GM12878 (cell line): ENCODE data around the gene GRAMD2B. TPM values are rescaled to one million over a fixed set of nuclear protein-coding genes. Genes with fewer than 3 reads are reported as not detected.

Experiments
- ATAC-seq: fragments of 200-7000 bp; cut with Tn5 transposase; 3 replicates; pipeline ENCODE4 v1.9.1; 2020; ENCODE audit warnings: mild to moderate bottlenecking, moderate library complexity
- Bru-seq: library from RNA; stranded (reverse); fragments of 400-500 nt; gene quantifications from one replicate; lab custom pipeline; 2021; lab: Mats Ljungman, UMichigan
- BruChase-seq, 2 experiments: library from RNA; stranded (reverse); fragments of 400-500 nt; gene quantifications; one replicate each; lab custom pipeline; 2021; lab: Mats Ljungman, UMichigan
- BruUV-seq: library from RNA; stranded (reverse); fragments of 400-500 nt; replicated peaks from 2 replicates; lab custom pipeline; 2021; lab: Mats Ljungman, UMichigan
- CTCF ChIA-PET: fragments of 300-600 bp; sonication (Branson Sonifier 250); formaldehyde crosslinking; extraction: SDS; loops from one replicate; lab custom pipeline; 2021; ENCODE audit warnings: inconsistent platforms; lab: Yijun Ruan, JAX
- POLR2A ChIA-PET: fragments of 350-600 bp; formaldehyde crosslinking; extraction: SDS; loops from one replicate; lab custom pipeline; 2021; ENCODE audit warnings: inconsistent platforms; lab: Charles Lee
- RAD21 ChIA-PET: fragments of 300-600 bp; sonication (Branson Sonifier 250); formaldehyde crosslinking; loops from one replicate; lab custom pipeline; 2023; ENCODE audit warnings: antibody characterized with exemption; ENCODE audit not compliant: unreplicated experiment; lab: Charles Lee
- SMC1A ChIA-PET: fragments of 300-600 bp; sonication (Branson Sonifier 250); formaldehyde crosslinking; loops from one replicate; lab custom pipeline; 2023; ENCODE audit not compliant: unreplicated experiment, uncharacterized antibody; lab: Charles Lee
- DNase-seq: peaks from one replicate; pipeline ENCODE4 v3.0.0-alpha.2; 2011; ENCODE audit warnings: low read depth, low spot score
- FAIRE-seq: peaks from 3 replicates; lab custom pipeline; 2011; peaks lifted over from hg19 to GRCh38; lab: Jason Lieb, UNC
- H2AFZ ChIP-seq: 2 replicates; pipeline ENCODE4 v1.6.0; 2011; ENCODE audit warnings: low read depth, low read length, control low read depth; ENCODE audit not compliant: control insufficient read depth
- H3K27ac ChIP-seq: 2 replicates; pipeline ENCODE4 v1.5.1; 2011; ENCODE audit warnings: control low read depth; ENCODE audit not compliant: control insufficient read depth, insufficient read depth
- H3K27me3 ChIP-seq, 2 experiments: replicated peaks in 1 of 2; 2 replicates each; pipeline versions ENCODE4 v1.6.0 to v1.6.1; 2011; ENCODE audit warnings: low read length in 1 of 2; ENCODE audit not compliant: control insufficient read depth in 2 of 2, insufficient read depth in 2 of 2
- H3K36me3 ChIP-seq, 2 experiments: 2 replicates each; pipeline ENCODE4 v1.5.1; 2011; ENCODE audit warnings: low read length in 1 of 2; ENCODE audit not compliant: control insufficient read depth in 2 of 2, insufficient read depth in 2 of 2
- H3K4me1 ChIP-seq: 2 replicates; pipeline ENCODE4 v1.6.1; 2011; ENCODE audit warnings: mild to moderate bottlenecking, low read length, moderate library complexity, mixed read lengths; ENCODE audit not compliant: control insufficient read depth, insufficient read depth
- H3K4me2 ChIP-seq: 2 replicates; pipeline ENCODE4 v1.6.0; 2011; ENCODE audit warnings: control low read depth; ENCODE audit not compliant: control insufficient read depth, insufficient read depth
- H3K4me3 ChIP-seq: fragments of 200-600 bp; sonication (generic); 2 replicates; pipeline ENCODE4 v1.5.1; 2016
- H3K79me2 ChIP-seq: 2 replicates; pipeline ENCODE4 v1.6.0; 2011; ENCODE audit warnings: low read length; ENCODE audit not compliant: control insufficient read depth, insufficient read depth
- H3K9ac ChIP-seq: 2 replicates; pipeline ENCODE4 v1.8.0; 2011; ENCODE audit warnings: low read length, control low read depth, mixed read lengths; ENCODE audit not compliant: control insufficient read depth, insufficient read depth
- H3K9me3 ChIP-seq: replicated peaks from 3 replicates; pipeline ENCODE4 v1.5.1; 2011; ENCODE audit warnings: mild to moderate bottlenecking, low read length; ENCODE audit not compliant: control insufficient read depth, insufficient read depth
- H4K20me1 ChIP-seq: 2 replicates; pipeline ENCODE4 v1.6.0; 2011; ENCODE audit not compliant: control insufficient read depth, insufficient read depth
- CREM ChIP-seq: IDR thresholded peaks from 2 replicates; pipeline ENCODE4 v1.6.1; 2014; ENCODE audit warnings: antibody characterized with exemption, low read depth
- CTCF ChIP-seq, 3 experiments: IDR thresholded peaks in 2 of 3; conservative IDR thresholded peaks in 1 of 3; 2 replicates each; pipeline ENCODE4 v1.5.1; 2011; ENCODE audit warnings: low read depth in 3 of 3, low read length in 3 of 3, mild to moderate bottlenecking in 3 of 3, control low read depth in 2 of 3, moderate library complexity in 2 of 3, inconsistent platforms in 1 of 3, mixed read lengths in 1 of 3; ENCODE audit not compliant: control insufficient read depth in 2 of 3, insufficient read depth in 1 of 3; ENCODE audit errors: extremely low read depth in 1 of 3
- FOS ChIP-seq: IDR thresholded peaks from 3 replicates; pipeline ENCODE4 v1.6.1; 2011; ENCODE audit warnings: borderline replicate concordance; ENCODE audit not compliant: insufficient read length; ENCODE audit errors: extremely low read depth
- JUNB ChIP-seq: IDR thresholded peaks from 2 replicates; pipeline ENCODE4 v1.6.1; 2016; ENCODE audit warnings: antibody characterized with exemption, mild to moderate bottlenecking
- MXI1 ChIP-seq: fragments of 150-350 bp; IDR thresholded peaks from 2 replicates; pipeline ENCODE4 v1.6.1; 2011; ENCODE audit warnings: low read depth, mild to moderate bottlenecking, inconsistent platforms, low read length, improper control_type of control experiment
- NFIC ChIP-seq: IDR thresholded peaks from 2 replicates; pipeline ENCODE4 v1.6.1; 2012; ENCODE audit warnings: low read depth, mild to moderate bottlenecking, inconsistent platforms, low read length, moderate library complexity
- RELA ChIP-seq: fragments of 450-650 bp; IDR thresholded peaks from 2 replicates; pipeline ENCODE4 v1.8.0; 2014; ENCODE audit warnings: borderline replicate concordance; ENCODE audit not compliant: partially characterized antibody
- SIN3A ChIP-seq: IDR thresholded peaks from 2 replicates; pipeline ENCODE4 v1.6.1; 2012; ENCODE audit warnings: low read depth, low read length, improper control_type of control experiment
- SMARCA5 ChIP-seq: fragments of 450-650 bp; IDR thresholded peaks from 2 replicates; pipeline ENCODE4 v1.6.1; 2017; ENCODE audit warnings: mild to moderate bottlenecking
- TCF3 ChIP-seq: IDR thresholded peaks from 2 replicates; pipeline ENCODE4 v1.6.1; 2012; ENCODE audit warnings: low read depth, mild to moderate bottlenecking, low read length, borderline replicate concordance; ENCODE audit not compliant: insufficient read depth
- ZNF274 ChIP-seq: IDR thresholded peaks from one replicate; pipeline ENCODE4 v1.8.0; 2011; ENCODE audit not compliant: insufficient read length, insufficient read depth
- ZZZ3 ChIP-seq: IDR thresholded peaks from 2 replicates; pipeline ENCODE4 v1.6.1; 2011; ENCODE audit warnings: low read depth; ENCODE audit not compliant: control insufficient read depth, insufficient read length
- WGBS: methylation state at CpG from one replicate; pipeline ENCODE4 v1.1.6; 2016; ENCODE audit warnings: low lambda C conversion rate; ENCODE audit not compliant: insufficient replicate concordance, insufficient coverage; ENCODE audit errors: missing lambda C conversion rate; 5-methylcytosine and 5-hydroxymethylcytosine counted together
- in situ Hi-C: fragments of 300-500 bp; cut with MboI; formaldehyde crosslinking; loops from 9 replicates; pipeline ENCODE4 v1.14.3; 2018; ENCODE audit warnings: mixed read lengths
- intact Hi-C: fragments of 100-400 bp; cut with micrococcal nuclease; formaldehyde crosslinking; loops from one replicate; pipeline ENCODE4 v1.14.2; 2022; ENCODE audit not compliant: unreplicated experiment
- long read RNA-seq, 2 experiments: library from polyadenylated mRNA; unstranded; transcript quantifications; one replicate each; pipeline ENCODE4 v2.0.0, GENCODE V29; 2019 to 2020
- polyA minus RNA-seq, 3 experiments: library from RNA; depleted of rRNA, polyadenylated mRNA; stranded (reverse); fragments of >200 nt; gene quantifications; 2 replicates each; pipeline ENCODE4 v1.2.3, GENCODE V29; 2011
- polyA plus RNA-seq, 11 experiments: library from polyadenylated mRNA; depleted of rRNA in 4 of 11; unstranded in 6 of 11; stranded (reverse) in 5 of 11; fragments of >200 nt; fragmentation: Nextera tagmentation in 4 of 11; fragmentation: Illumina TruSeq in 1 of 11; extraction: Ambion mirVana in 4 of 11; extraction: Trizol in 1 of 11; gene quantifications; 1 replicate in 1 of 11; 2 replicates in 10 of 11; pipeline versions ENCODE4 v1.2.1 to v1.2.3, GENCODE V29; 2011 to 2016; ENCODE audit warnings: inconsistent platforms in 2 of 11, missing spikeins in 2 of 11, low read depth in 1 of 11
- total RNA-seq, 4 experiments: library from RNA; depleted of rRNA in 3 of 4; stranded (reverse); fragments of >200 nt in 3 of 4; fragmentation: Illumina TruSeq in 1 of 4; extraction: Trizol in 1 of 4; gene quantifications; 2 replicates each; pipeline versions ENCODE4 v1.2.1 to v1.2.3, GENCODE V29; 2013 to 2021
- TF ChIP-seq, protein P1 (sequence below): IDR thresholded peaks from 2 replicates; pipeline ENCODE4 v1.6.1; 2012; ENCODE audit warnings: low read length, inconsistent platforms

The GRAMD2B gene, protein sequence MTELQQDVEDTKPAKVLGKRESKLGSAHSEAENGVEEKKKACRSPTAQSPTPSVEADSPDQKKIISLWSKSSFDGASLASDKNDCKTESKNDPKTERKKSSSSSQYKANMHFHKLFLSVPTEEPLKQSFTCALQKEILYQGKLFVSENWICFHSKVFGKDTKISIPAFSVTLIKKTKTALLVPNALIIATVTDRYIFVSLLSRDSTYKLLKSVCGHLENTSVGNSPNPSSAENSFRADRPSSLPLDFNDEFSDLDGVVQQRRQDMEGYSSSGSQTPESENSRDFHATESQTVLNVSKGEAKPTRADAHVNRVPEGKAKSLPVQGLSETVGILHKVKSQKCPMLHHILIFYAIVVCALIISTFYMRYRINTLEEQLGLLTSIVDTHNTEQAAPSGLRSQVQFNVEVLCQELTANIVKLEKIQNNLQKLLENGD
- total RNA-seq (2013; cell fraction: nucleolus; rRNA removed): 31.9 and 35.1 TPM in 2 replicates
- total RNA-seq (2014; rRNA removed) (7.9 and 9.1 TPM in 2 replicates), total RNA-seq (2014; rRNA removed; fragmentation: Illumina TruSeq; extraction: Trizol) (7.0 and 7.5 TPM in 2 replicates), total RNA-seq (2021) (8.1 and 8.2 TPM in 2 replicates), polyA plus RNA-seq (2011; rRNA removed) (21.5 and 26.9 TPM in 2 replicates), polyA plus RNA-seq (2014; fragmentation: Illumina TruSeq; extraction: Trizol) (8.8 and 10.1 TPM in 2 replicates), polyA plus RNA-seq (2014; fragmentation: Nextera tagmentation; extraction: Ambion mirVana) (1 to 10 TPM; 1.9 to 2.7 TPM), polyA plus RNA-seq (2014; rRNA removed) (5.3 and 5.9 TPM in 2 replicates), polyA plus RNA-seq (2016; fragmentation: Nextera tagmentation; extraction: Ambion mirVana) (1 to 10 TPM; 8.6 to 9.0 TPM), polyA minus RNA-seq (2011; rRNA and poly(A)+ RNA removed) (9.3 and 9.9 TPM in 2 replicates), Bru-seq, nascent RNA (percentile 54 among the genes with signal in this experiment), BruChase-seq, experiment 1, labeled RNA remaining after a 6-hour chase (percentile 45 among the genes with signal in this experiment), BruChase-seq, experiment 2, labeled RNA remaining after a 2-hour chase (percentile 47 among the genes with signal in this experiment)
- polyA plus RNA-seq (2011; ENCODE audit: low read depth): 1.9 TPM
- polyA plus RNA-seq (2011; cell fraction: cytosol; rRNA removed): 11.3 and 11.6 TPM in 2 replicates
- 18.2 and 18.7 TPM in 2 replicates for polyA plus RNA-seq (2011; cell fraction: nucleus; rRNA removed)
- polyA plus RNA-seq (2012): 2.0 and 3.6 TPM in 2 replicates
- 4.4 and 6.7 TPM in 2 replicates for polyA minus RNA-seq (2011; cell fraction: cytosol; rRNA and poly(A)+ RNA removed)
- polyA minus RNA-seq (2011; cell fraction: nucleus; rRNA and poly(A)+ RNA removed): 15.0 and 22.2 TPM in 2 replicates
- long read RNA-seq, experiment 1, transcript GRAMD2B-201 (14 exons, 3,175 nt): major isoform, 5 of 7 reads
- long read RNA-seq, experiment 1, partial matches to known transcripts: 0 of 7 reads
- long read RNA-seq, experiment 1, other reads (novel, unspliced or antisense): 1 of 7 reads
- long read RNA-seq, experiment 2, transcript GRAMD2B-201 (14 exons, 3,175 nt): major isoform, 11 of 29 reads
- long read RNA-seq, experiment 2, partial matches to known transcripts: 4 of 29 reads
- long read RNA-seq, experiment 2, other reads (novel, unspliced or antisense): 10 of 29 reads

- H3K27me3 ChIP-seq: no peaks in the 10 kb centered on the region
- H3K79me2 ChIP-seq: peaks cover 15% of the 10 kb centered on the region
- no peaks in the 10 kb centered on the region for H3K36me3 ChIP-seq
- peak within 1 kb of the TSS; percentile 78 for H3K27ac ChIP-seq
- peak within 1 kb of the TSS; percentile 88 for H3K4me2 ChIP-seq
- in situ Hi-C loops (no loop called here), intact Hi-C loops (loop anchor here (5.0 kb wide), 1 partner anchor 66 kb away; no protein-coding TSS in a partner anchor)
- DNase-seq (peak; percentile 54), FAIRE-seq (peak; percentile 78), ATAC-seq (peak; percentile 89)
- 4% methylated on average over 44 of the region's 44 CpGs for WGBS
- ChIA-PET CTCF (interaction anchor here (0.7 to 2.3 kb wide), 7 partner anchors 10 to 184 kb away, joined by 3 to 13 read pairs (median 3); no protein-coding TSS in a partner anchor), RAD21 (interaction anchor here (1.0 kb wide), 1 partner anchor 10 kb away, joined by 3 read pairs; no protein-coding TSS in a partner anchor), SMC1A (interaction anchor here (1.1 to 2.7 kb wide), 4 partner anchors 49 to 78 kb away, joined by 4 to 10 read pairs (median 6); no protein-coding TSS in a partner anchor), POLR2A (interaction anchor here (0.6 to 1.4 kb wide), 4 partner anchors 23 to 173 kb away, joined by 3 to 7 read pairs (median 5); no protein-coding TSS in a partner anchor)
- H3K9ac ChIP-seq: peak within 1 kb of the TSS; percentile 85
- peak within 1 kb of the TSS; percentile 78 for H3K4me3 ChIP-seq
- no peaks in the 10 kb centered on the region; the same call in 1 of the 2 replicates for H3K4me1 ChIP-seq
- H4K20me1 ChIP-seq: no peaks in the 10 kb centered on the region
- TSS peak; percentile 70 for BruUV-seq
- H3K9me3 ChIP-seq: no peaks in the 10 kb centered on the region; the same call in 2 of the 3 replicates
- peak within 1 kb of the TSS; percentile 95 for H2AFZ ChIP-seq
- TF ChIP-seq NFIC (no peak), MXI1 (no peak), CREM (no peak), SMARCA5 (no peak), ZNF274 (no peak), RELA (no peak), SIN3A (no peak), FOS (no peak), ZZZ3 (no peak), JUNB (no peak), TCF3 (no peak), CTCF (IDR thresholded peaks at IDR 0.05 in 2 of 3, conservative IDR thresholded peaks at IDR 0.05 in 1 of 3; ENCODE audit: control insufficient read depth in 2 of 3, extremely low read depth in 1 of 3, insufficient read depth in 1 of 3, low read depth in 3 of 3, low read length in 3 of 3) (no peak)
- TF ChIP-seq, protein P1, sequence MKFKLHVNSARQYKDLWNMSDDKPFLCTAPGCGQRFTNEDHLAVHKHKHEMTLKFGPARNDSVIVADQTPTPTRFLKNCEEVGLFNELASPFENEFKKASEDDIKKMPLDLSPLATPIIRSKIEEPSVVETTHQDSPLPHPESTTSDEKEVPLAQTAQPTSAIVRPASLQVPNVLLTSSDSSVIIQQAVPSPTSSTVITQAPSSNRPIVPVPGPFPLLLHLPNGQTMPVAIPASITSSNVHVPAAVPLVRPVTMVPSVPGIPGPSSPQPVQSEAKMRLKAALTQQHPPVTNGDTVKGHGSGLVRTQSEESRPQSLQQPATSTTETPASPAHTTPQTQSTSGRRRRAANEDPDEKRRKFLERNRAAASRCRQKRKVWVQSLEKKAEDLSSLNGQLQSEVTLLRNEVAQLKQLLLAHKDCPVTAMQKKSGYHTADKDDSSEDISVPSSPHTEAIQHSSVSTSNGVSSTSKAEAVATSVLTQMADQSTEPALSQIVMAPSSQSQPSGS: no peak
Observed at GRCh38 chr5:126422994-126423788, at the start of gene GRAMD2B. GRAMD2B (plus strand) TSS chr5:126423409; CDS start chr5:126423607, 198 bp downstream.
